HepG2 (cell line): ENCODE results near the gene TENM3.

Source experiments
- BCLAF1 ChIP-seq: fragments of 450-650 bp; IDR thresholded peaks from 2 replicates; pipeline ENCODE4 v1.6.1; 2017; ENCODE audit warnings: mild to moderate bottlenecking
- CTCF ChIP-seq: sonication (generic); formaldehyde crosslinking; IDR thresholded peaks from 2 replicates; pipeline ENCODE4 v1.5.0; 2020; ENCODE audit warnings: mild to moderate bottlenecking, missing genetic modification reagents, moderate library complexity
- GLI4 ChIP-seq: sonication (generic); formaldehyde crosslinking; IDR thresholded peaks from 2 replicates; pipeline ENCODE4 v1.5.1; 2020; ENCODE audit warnings: missing genetic modification reagents, mild to moderate bottlenecking, moderate library complexity, borderline replicate concordance
- SALL1 ChIP-seq: sonication (generic); formaldehyde crosslinking; IDR thresholded peaks from 2 replicates; pipeline ENCODE4 v1.8.0; 2022; ENCODE audit warnings: mild to moderate bottlenecking, missing genetic modification reagents
- SP1 ChIP-seq, 2 experiments: fragments of 450-650 bp in 1 of 2; sonication (generic) in 1 of 2; formaldehyde crosslinking in 1 of 2; IDR thresholded peaks; 2 replicates each; pipeline versions ENCODE4 v1.4.0 to v1.6.1; 2016 to 2020; ENCODE audit warnings: missing genetic modification reagents in 1 of 2
- TAF1 ChIP-seq: sonication (generic); formaldehyde crosslinking; IDR thresholded peaks from 2 replicates; pipeline ENCODE4 v1.4.0; 2020; ENCODE audit warnings: missing genetic modification reagents
- ZNF251 ChIP-seq: sonication (generic); formaldehyde crosslinking; IDR thresholded peaks from 2 replicates; pipeline ENCODE4 v1.9.0; 2021; ENCODE audit warnings: mild to moderate bottlenecking, missing genetic modification reagents
- ZNF34 ChIP-seq: sonication (generic); formaldehyde crosslinking; IDR thresholded peaks from 2 replicates; pipeline ENCODE4 v1.4.0; 2020; ENCODE audit warnings: mild to moderate bottlenecking, missing genetic modification reagents, borderline replicate concordance
- ZNF670 ChIP-seq: sonication (generic); formaldehyde crosslinking; IDR thresholded peaks from 2 replicates; pipeline ENCODE4 v1.8.0; 2022; ENCODE audit warnings: mild to moderate bottlenecking, missing genetic modification reagents, borderline replicate concordance

GRCh38 chr4:182843808-182844325 lies 600.7 kb downstream of the TENM3 start:
- TF ChIP-seq ZNF251: no peak
- no peak for TF ChIP-seq BCLAF1
- TF ChIP-seq SALL1 (CRISPR knock-in tag): no peak
- no peak for TF ChIP-seq ZNF670 (CRISPR knock-in tag)
- no peak for TF ChIP-seq SP1 (IDR thresholded peaks at IDR 0.05)
- no peak for TF ChIP-seq SP1 (CRISPR knock-in tag; IDR thresholded peaks at IDR 0.05)
- TF ChIP-seq CTCF (CRISPR knock-in tag): no peak
- TF ChIP-seq ZNF34 (CRISPR knock-in tag): no peak
- TF ChIP-seq TAF1: no peak
- no peak for TF ChIP-seq GLI4 (CRISPR knock-in tag)
